HL-60/S4 treated with retinoic acid at 250 ng/mL for 4 days and 3 days (cell line): ENCODE measurements around the gene EPB41L3.

ENCODE experiments used
- in situ Hi-C: fragments of 300-500 bp; cut with MboI; formaldehyde crosslinking; loops from 2 replicates; pipeline ENCODE4 v1.7.0; 2022; ENCODE audit warnings: low sequenced_read_pairs

Gene EPB41L3

GRCh38 chr18:5456577-5457461, 87.0 kb downstream of the EPB41L3 start:
- in situ Hi-C loops: no loop called here

DNA sequence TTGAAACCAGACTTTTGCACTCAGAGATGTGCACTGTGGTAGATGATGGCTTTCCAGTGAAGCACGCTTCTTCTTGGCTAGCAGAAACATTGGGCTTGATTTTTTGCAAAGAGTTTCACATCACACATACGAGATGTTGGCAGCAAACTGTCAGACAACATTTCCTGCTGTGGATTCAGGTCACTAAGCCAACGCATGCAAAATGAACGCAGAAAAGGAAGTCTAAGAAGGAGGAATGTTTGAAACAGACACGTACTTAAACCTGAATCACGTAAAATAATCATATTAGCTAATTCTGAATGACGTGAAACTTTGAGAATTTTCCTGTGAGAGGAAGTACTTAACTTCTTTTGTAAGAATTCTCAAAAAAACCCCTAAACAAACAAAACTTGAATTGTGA, 88.1 kb downstream of the EPB41L3 start:
- in situ Hi-C loops: no loop called here

DNA sequence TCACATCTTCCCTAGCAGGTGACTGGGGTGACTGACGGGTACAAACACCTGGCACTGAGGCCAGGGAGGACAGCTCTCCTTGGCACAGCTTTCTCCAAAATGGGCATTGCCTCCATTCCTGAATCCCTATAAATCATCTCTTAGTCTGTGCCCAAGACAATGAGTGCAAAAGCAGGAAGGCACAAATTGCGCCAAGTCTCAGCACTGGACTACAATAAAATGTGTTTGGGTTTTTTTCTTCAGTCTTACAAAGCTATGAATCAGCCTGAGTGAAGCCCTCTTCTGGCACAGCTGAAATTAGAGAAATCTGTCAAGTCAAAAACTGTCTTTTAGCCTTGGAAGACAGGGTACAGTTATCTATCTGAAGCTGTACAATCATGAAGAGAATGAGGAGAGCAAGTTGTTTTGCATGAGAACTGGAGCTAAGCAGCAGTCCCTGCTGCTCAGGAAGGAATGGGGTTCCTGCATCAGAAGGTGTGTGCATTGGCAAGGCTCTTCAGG, 90.8 kb downstream of the EPB41L3 start:
- in situ Hi-C loops: no loop called here

DNA sequence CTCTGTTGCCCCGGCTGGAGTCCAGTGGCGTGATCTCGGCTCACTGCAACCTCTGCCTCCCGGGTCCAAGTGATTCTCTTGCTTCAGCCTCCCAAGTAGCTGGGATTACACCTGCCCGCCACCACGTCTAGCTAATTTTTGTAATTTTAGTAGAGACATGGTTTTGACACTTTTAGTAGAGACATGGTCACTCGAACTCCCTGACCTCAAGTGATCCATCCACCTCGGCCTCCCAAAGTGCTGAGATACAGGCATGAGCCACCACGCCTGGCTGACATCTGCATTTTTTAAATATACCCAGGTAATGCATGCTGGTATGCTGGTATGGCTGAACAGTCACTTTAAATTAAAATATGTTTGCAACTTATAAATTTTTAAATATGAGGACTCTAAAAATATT, 91.9 kb downstream of the EPB41L3 start:
- in situ Hi-C loops: no loop called here

DNA sequence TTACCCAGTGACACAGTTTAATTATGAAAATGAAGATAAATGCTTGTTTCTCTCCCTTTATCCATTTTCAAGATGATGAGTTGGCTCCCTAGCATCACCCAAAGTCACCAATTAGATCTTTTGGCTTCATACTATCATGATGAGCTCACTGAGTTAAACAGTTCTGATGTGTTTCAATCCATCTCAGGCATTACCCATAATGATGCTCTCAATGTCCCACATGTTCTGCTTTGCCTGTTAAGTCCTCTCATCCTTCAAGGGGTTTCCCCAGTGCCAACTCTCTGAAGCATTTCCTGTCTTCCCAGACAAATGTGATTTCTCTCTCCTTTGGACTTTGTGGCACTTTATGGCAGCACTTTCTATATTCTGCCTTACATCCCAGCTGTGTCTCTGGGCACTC, 92.6 kb downstream of the EPB41L3 start:
- in situ Hi-C loops: no loop called here

- in situ Hi-C loops: no loop called here
Measured at GRCh38 chr18:5449858-5450509, 93.8 kb downstream of the EPB41L3 start.

- in situ Hi-C loops: no loop called here
Measured at GRCh38 chr18:5447442-5447841, 96.4 kb downstream of the EPB41L3 start.

DNA sequence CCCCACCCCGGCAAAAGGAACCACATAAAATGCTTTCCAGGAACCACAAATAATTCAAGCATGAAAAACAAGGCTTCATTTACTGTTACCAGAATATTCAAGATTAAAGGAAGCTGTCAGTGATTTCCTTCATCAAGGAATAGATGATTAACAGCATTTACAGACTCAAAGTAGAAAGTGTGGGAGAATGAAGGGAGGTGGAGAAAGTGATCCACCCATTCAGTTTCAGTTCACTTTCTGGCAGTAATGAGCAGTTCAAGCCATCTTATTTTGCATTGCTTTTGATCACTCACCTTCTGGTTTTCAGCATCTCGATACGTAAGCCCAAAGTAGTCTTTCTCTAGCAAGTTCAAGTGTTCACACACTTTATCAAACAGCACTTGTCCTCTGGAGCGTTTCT, 99.0 kb downstream of the EPB41L3 start:
- in situ Hi-C loops: no loop called here

GRCh38 chr18:5444269-5444668, 99.5 kb downstream of the EPB41L3 start:
- in situ Hi-C loops: no loop called here

GRCh38 chr18:5439986-5440696, 103.7 kb downstream of the EPB41L3 start:
- in situ Hi-C loops: no loop called here

DNA sequence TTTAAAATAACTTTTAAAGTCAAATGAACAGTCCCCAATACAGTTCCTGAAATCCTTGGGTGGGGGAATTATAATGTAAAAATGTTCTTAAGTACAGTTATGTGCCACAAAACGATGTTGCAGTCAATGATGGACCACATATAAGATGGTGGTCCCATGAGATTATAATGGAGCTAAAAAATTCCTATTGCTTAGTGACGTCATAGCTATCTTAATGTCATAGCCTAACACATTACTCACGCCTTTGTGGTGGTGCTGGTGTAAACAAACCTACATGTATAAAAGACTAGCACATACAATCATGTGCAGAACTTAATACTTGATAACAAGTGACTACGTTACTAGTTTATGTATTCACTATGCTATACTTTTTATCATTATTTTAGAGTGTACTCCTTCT, 109.4 kb downstream of the EPB41L3 start:
- in situ Hi-C loops: no loop called here

- in situ Hi-C loops: no loop called here
Measured at GRCh38 chr18:5431836-5432575, 111.8 kb downstream of the EPB41L3 start.

DNA sequence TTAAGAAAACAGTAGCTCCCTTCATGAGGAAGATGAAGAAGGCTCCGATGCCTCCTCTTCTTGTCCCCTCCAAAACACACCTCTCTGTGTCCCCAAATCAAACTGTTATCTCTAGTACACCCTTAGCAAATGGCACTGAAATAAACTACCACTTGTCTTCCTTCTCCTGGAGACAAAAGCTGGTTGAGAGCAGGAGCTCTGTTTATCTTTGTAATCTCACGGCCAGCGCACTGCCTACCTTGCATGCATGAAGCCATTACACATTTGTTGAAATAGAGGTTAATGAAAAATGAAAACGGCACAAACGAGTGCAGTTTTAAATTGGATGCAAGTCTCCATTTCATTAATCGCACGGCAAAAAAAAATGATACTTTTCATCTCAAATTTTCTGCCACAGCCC, 113.7 kb downstream of the EPB41L3 start:
- in situ Hi-C loops: no loop called here

GRCh38 chr18:5429681-5430080, 114.1 kb downstream of the EPB41L3 start:
- in situ Hi-C loops: no loop called here

DNA sequence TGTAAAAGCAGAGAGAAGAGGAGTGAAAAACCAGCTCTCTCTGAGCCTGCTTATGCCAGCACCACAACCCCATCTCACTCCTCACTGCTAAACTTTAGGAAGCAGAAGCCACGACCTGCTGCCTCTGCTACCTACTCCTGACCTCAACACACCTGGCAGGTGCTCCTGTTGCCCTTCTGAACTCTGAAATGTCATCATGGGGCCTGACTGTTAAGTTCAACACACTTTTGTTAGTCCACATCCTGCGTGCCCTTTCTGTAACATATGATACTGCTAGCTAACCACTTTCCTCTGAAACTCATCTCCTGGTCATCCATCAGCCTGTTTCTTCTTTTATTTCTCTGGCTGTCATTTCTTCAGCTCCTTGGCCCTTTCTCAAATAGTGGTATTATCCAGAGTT, 118.1 kb downstream of the EPB41L3 start:
- in situ Hi-C loops: no loop called here

- in situ Hi-C loops: no loop called here
Measured at GRCh38 chr18:5424903-5425664, 118.7 kb downstream of the EPB41L3 start.

GRCh38 chr18:5422626-5423025, 121.2 kb downstream of the EPB41L3 start:
- in situ Hi-C loops: no loop called here

- in situ Hi-C loops: no loop called here
Measured at GRCh38 chr18:5421981-5422380, 121.8 kb downstream of the EPB41L3 start.

DNA sequence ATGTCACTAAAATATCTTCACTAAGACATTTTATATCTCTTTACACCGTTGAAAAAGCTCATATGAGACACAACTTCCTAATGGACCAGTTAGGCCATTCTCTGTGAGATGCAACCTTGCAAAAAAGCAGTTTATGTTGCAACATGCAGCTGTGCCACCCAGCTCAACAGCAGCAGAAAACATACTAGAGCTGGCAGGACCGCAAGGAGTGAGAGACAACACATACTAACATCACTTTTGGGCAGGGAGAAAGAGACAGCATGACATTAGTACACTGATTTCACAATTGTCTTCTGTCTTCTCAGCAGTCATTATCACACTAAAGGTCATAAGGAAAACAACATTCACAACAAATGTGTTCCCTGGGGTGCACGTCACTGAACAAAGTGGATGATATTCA, 122.9 kb downstream of the EPB41L3 start:
- in situ Hi-C loops: no loop called here

DNA sequence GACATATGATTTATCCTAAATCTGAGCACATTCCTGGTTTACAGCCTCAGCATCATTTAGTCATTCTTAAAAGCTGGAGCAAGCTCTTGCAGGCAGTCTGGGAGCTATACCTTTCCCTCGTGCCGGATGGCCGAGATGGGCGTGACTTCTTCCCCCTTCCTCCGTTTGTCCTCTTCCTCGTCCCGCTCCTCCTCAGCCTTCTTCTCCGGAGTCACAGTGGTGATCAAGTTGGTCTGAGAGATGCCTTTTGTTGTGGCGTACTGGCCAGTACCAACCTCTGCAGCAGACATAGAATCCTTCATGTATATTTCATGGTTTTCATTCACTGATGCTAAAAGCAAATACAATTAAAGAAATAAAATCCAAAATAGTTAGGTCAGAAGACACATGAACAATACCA, 124.2 kb downstream of the EPB41L3 start:
- in situ Hi-C loops: no loop called here
